HG03575 (cell line): Measurements from ENCODE around the gene DEPP1.

Experiments used
- ATAC-seq: cut with Tn5 transposase; IDR thresholded peaks from one replicate; pipeline ENCODE4 v1.9.1; 2021; ENCODE audit not compliant: unreplicated experiment, insufficient number of reproducible peaks, low FRiP score; ENCODE audit errors: extremely low read depth

The DEPP1 gene

GRCh38 chr10:44926751-44927351 lies 51.8 kb downstream of the DEPP1 start:
- ATAC-seq = no peak
